Rectal smooth muscle tissue (tissue), 1 donor: ENCODE results near the gene ANAPC2.

Experiments
- H3K27ac ChIP-seq: one replicate; pipeline ENCODE4 v1.7.0; 2013; ENCODE audit warnings: low read depth, low read length, inconsistent platforms
- H3K27me3 ChIP-seq: one replicate; pipeline ENCODE4 v1.7.0; 2013; ENCODE audit warnings: low read length; ENCODE audit not compliant: control insufficient read depth, insufficient read depth
- H3K36me3 ChIP-seq: one replicate; pipeline ENCODE4 v1.7.0; 2013; ENCODE audit warnings: low read length; ENCODE audit not compliant: control insufficient read depth, insufficient read depth
- H3K4me1 ChIP-seq: one replicate; pipeline ENCODE4 v1.7.0; 2013; ENCODE audit warnings: low read length; ENCODE audit not compliant: control insufficient read depth, insufficient read depth
- H3K4me3 ChIP-seq: one replicate; pipeline ENCODE4 v1.7.0; 2013; ENCODE audit warnings: low read length
- H3K9ac ChIP-seq: one replicate; pipeline ENCODE4 v1.7.0; 2013; ENCODE audit warnings: low read length

Gene ANAPC2

DNA sequence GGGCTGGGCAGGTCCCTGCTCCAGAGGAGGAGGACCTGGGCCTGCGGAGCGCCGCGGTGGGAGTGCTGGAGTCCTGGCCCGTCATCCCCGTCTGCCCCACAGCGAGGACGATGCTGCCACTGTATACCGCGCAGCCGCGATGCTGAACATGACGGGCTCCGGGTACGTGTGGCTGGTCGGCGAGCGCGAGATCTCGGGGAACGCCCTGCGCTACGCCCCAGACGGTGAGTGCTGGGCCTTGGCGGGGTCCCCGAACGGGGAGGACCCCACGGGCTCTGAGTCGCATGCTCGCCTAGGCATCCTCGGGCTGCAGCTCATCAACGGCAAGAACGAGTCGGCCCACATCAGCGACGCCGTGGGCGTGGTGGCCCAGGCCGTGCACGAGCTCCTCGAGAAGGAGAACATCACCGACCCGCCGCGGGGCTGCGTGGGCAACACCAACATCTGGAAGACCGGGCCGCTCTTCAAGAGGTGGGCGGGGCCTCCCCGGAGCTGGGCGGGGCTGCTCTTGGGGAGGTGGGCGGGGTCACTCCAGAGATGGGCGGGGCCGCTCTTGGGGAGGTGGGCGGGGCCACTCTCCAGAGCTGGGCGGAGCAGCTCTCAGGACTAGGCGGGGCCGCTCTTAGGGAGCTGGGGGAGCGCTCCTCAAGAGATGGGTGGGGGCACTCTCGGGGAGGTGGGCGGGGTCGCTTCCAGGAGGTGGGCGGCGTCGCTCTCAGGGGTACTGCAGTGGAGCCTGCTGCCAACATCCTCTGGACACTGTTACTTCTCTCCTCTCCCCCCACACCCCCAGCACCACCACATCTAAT is 31.6 kb downstream of the ANAPC2 start:
- H3K27me3 ChIP-seq = peaks cover 32% of the 10 kb centered on the region
- no peak overlapping the region for H3K27ac ChIP-seq
- H3K36me3 ChIP-seq = no peaks in the 10 kb centered on the region
- H3K4me1 ChIP-seq = no peaks in the 10 kb centered on the region
- H3K9ac ChIP-seq = no peak overlapping the region
- H3K4me3 ChIP-seq = peak overlapping the region; percentile 34

DNA sequence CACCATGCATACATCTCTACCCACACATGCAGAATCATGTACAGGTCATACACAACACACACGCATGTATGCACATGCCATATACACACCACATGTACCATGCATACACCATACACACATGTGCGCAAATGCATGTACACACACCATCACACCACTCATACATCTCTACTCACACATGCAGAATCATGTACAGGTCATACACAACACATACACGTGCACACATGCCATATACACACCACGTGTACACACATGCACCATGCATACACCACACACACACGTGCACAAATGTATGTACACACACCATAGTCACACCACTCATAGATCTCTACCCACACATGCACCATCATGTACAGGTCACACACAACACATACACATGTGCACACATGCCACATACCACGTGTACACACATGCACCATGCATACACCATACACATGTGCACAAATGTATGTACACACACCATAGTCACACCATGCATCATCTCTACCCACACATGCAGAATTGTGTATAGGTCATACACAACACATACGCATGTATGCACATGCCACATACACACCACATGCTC is 35.4 kb downstream of the ANAPC2 start:
- Histone ChIP-seq H3K36me3 (no peaks in the 10 kb centered on the region), H3K27ac (no peak overlapping the region), H3K4me1 (no peaks in the 10 kb centered on the region), H3K4me3 (no peak overlapping the region), H3K27me3 (peaks cover 17% of the 10 kb centered on the region), H3K9ac (no peak overlapping the region)

DNA sequence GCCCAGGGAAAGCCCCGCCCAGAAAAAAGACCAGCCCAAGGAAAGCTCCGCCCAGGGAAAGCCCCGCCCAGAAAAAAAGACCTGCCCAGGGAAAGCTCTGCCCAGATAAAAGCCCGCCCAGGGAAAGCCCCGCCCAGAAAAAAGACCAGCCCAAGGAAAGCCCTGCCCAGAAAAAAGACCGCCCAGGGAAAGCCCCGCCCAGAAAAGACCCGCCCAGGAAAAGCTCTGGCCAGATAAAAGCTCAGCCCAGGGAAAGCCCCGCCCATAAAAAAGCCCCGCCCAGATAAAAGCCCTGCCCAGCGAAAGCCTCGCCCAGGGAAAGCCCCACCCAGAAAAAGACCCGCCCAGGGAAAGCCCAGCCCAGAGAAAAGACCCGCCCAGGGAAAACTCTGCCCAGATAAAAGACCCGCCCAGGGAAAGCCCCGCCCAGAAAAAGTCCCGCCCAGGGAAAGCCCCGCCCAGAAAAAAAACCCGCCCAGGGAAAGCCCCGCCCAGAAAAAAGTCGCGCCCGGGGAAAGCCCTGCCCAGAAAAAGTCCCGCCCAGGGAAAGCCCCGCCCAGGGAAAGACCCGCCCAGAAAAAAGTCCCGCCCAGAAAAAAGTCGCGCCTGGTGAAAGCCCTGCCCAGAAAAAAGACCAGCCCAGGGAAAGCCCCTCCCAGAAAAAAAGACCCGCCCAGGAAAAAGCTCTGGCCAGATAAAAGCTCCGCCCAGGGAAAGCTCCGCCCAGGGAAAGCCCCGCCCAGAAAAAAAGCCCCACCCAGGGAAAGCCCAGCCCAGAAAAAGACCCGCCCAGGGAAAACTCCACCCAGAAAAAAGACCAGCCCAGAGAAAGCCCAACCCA is 37.5 kb downstream of the ANAPC2 start:
- H3K27me3 ChIP-seq = peaks cover 11% of the 10 kb centered on the region
- no peaks in the 10 kb centered on the region for H3K4me1 ChIP-seq
- H3K4me3 ChIP-seq = no peak overlapping the region
- no peak overlapping the region for H3K9ac ChIP-seq
- H3K36me3 ChIP-seq = no peaks in the 10 kb centered on the region
- no peak overlapping the region for H3K27ac ChIP-seq

DNA sequence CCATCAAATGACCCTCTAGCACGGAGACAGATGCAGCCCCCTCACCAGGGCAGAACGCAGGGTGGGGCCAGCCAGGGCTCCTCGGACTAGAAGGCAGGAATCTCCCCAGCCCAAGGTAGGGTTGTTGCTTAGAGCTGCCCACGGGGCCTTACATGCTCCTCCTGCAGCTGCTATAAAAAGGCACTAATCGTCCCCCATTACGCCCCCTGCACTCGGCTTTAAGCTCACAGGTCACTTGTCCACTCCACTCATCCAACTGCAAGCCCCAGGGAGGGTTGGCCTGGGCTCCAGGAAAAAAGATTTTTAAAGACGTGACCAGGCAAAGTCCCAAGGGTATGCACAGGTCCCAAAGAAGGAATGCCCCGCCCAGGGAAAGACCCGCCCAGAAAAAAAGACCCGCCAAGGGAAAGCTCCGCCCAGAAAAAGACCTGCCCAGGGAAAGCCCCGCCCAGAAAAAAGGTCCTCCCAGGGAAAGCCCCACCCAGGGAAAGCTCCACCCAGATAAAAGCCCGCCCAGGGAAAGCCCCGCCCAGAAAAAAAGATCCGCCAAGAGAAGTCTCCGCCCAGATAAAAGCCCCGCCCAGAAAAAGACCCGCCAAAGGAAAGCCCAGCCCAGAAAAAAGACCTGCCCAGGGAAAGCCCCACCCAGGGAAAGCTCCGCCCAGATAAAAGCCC is 38.3 kb downstream of the ANAPC2 start:
- Histone ChIP-seq H3K27me3 (peaks cover 11% of the 10 kb centered on the region), H3K4me3 (no peak overlapping the region), H3K9ac (no peak overlapping the region), H3K36me3 (no peaks in the 10 kb centered on the region), H3K27ac (no peak overlapping the region), H3K4me1 (no peaks in the 10 kb centered on the region)

DNA sequence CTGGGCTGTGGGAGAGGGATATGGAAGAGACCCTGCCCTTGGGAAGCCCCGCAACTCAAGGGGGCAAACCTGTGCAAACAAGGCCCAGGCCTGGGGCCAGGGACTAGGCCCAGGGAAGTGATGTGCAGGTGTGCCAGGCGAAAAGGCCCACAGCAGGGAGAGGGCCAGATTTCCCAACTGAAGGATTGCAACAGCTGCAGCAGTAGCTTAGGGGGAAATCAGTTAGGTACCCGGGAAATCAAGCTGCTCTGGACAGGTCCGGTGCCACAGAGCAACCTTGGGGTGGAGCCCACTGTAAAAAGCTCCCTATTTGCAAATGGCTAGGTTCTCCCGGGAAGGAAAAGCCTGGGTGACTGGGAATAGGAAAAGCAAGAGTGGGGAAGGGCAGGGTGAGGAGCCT is 39.0 kb downstream of the ANAPC2 start:
- Histone ChIP-seq H3K9ac (no peak overlapping the region), H3K27me3 (peaks cover 11% of the 10 kb centered on the region), H3K4me3 (no peak overlapping the region), H3K36me3 (no peaks in the 10 kb centered on the region), H3K4me1 (no peaks in the 10 kb centered on the region), H3K27ac (no peak overlapping the region)

DNA sequence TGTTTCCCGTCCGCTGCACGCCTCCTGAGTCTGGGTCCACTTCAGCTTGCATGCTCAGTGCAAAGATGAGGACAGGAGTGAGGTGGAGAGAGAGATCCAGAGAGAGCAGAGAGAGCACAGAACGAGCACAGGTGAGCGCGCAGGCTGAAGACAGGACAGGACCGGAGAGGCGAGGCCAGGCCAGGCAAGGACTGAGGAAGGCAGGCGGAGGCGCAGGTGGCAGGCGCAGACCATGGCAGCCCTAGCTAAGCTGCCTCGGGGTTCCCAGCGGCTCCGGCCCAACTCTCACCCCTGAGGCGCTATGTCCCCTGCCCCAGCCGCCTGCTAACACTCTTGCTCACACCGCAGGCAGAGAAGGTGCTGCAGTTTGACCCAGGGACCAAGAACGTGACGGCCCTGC is 39.7 kb downstream of the ANAPC2 start:
- no peak overlapping the region for H3K27ac ChIP-seq
- H3K36me3 ChIP-seq = no peaks in the 10 kb centered on the region
- peaks cover 11% of the 10 kb centered on the region for H3K27me3 ChIP-seq
- no peak overlapping the region for H3K9ac ChIP-seq
- no peak overlapping the region for H3K4me3 ChIP-seq
- H3K4me1 ChIP-seq = no peaks in the 10 kb centered on the region

DNA sequence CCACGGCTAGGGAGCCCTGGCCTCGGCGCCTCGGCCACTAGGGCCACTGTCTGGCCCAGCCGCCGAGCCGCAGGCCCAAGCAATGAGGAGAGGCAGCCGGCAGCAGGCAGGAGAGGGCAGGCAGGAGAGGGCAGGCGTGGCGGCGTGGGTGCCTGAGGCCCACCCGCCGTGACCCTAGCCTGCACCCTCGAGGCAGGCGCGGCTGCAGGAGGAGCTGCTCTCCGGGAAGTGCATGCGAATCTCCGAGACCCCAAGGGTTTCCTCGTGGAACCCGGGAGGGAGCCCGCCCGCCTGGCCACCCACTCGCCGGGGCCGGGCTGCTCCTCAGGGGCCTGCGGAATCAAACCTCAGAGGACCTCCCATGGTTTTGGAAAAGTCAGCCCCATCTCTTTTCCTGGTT is 40.1 kb downstream of the ANAPC2 start:
- Histone ChIP-seq H3K9ac (no peak overlapping the region), H3K4me1 (no peaks in the 10 kb centered on the region), H3K27ac (no peak overlapping the region), H3K27me3 (peaks cover 11% of the 10 kb centered on the region), H3K36me3 (no peaks in the 10 kb centered on the region), H3K4me3 (no peak overlapping the region)

DNA sequence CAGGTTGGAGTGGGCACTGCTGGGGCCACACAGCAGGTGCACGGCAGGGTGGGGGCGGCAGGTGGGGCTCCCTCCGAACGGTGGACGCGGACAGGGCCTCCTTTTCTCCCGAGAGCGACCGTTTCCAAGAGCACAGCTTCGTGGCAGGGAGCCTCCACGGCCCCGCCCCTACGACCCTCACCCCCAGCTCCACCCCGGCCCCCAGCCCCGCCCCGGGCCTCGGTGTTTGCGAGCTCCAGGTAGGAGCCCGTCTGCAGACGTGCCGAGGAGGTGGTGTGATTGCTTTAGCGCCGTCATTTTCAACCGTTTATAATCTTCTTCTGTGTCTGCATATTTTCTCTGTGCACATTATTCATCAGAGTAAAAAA is 40.6 kb downstream of the ANAPC2 start:
- H3K27me3 ChIP-seq = peaks cover 13% of the 10 kb centered on the region
- no peak overlapping the region for H3K4me3 ChIP-seq
- H3K9ac ChIP-seq = no peak overlapping the region
- H3K36me3 ChIP-seq = no peaks in the 10 kb centered on the region
- no peak overlapping the region for H3K27ac ChIP-seq
- no peaks in the 10 kb centered on the region for H3K4me1 ChIP-seq

DNA sequence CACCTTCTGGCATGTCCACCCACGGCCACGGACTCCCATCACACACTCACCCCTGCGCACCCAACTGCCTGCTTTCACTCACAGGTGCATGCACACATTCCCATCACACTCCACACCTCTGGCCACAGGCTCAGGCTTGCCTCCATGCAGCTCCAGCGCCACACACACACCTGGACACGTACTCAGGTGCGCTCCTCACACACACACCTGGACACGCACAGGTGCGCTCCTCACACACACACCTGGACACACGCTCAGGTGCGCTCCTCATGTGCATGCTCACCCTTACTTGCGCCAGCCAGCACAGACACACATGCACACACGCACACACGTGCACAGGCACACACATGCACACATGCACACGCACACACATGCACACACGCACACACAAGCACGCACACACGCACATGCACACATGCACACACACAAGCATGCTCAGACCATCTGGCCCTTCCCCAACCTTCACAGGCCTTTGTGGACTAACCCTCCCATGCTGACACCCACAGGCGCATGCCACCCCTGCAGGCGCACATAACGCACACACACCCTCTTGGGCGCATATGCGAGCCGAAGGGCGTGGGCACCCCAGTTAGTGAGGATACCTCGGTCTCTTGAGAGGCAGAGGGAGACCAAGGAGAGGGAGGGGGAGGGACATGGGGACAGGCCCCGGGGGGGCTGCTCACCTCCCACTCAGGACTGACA is 41.1 kb downstream of the ANAPC2 start:
- Histone ChIP-seq H3K4me3 (no peak overlapping the region), H3K9ac (no peak overlapping the region), H3K36me3 (no peaks in the 10 kb centered on the region), H3K27ac (no peak overlapping the region), H3K4me1 (no peaks in the 10 kb centered on the region), H3K27me3 (peaks cover 16% of the 10 kb centered on the region)

DNA sequence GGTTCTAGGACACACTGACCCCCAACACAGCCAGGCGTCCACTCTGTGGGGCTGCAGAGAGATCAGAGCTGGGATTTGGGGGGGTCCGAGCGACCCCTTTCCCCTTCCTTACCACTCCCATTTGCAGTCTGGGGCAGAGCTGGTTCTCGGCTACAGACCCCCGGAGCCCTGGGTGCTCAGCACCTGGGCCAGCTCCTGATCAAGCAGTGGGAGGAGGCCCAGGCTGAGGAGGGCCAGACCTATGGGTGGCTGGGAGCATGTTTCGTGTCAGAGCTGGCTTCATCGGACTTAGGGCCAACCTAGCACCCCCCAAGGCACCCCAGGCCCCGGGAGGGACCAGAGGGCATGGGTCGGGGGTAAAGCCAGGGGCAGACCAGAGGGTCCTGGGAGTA is 41.8 kb downstream of the ANAPC2 start:
- H3K9ac ChIP-seq = no peak overlapping the region
- no peak overlapping the region for H3K4me3 ChIP-seq
- no peaks in the 10 kb centered on the region for H3K36me3 ChIP-seq
- H3K27ac ChIP-seq = no peak overlapping the region
- peaks cover 24% of the 10 kb centered on the region for H3K27me3 ChIP-seq
- no peaks in the 10 kb centered on the region for H3K4me1 ChIP-seq

DNA sequence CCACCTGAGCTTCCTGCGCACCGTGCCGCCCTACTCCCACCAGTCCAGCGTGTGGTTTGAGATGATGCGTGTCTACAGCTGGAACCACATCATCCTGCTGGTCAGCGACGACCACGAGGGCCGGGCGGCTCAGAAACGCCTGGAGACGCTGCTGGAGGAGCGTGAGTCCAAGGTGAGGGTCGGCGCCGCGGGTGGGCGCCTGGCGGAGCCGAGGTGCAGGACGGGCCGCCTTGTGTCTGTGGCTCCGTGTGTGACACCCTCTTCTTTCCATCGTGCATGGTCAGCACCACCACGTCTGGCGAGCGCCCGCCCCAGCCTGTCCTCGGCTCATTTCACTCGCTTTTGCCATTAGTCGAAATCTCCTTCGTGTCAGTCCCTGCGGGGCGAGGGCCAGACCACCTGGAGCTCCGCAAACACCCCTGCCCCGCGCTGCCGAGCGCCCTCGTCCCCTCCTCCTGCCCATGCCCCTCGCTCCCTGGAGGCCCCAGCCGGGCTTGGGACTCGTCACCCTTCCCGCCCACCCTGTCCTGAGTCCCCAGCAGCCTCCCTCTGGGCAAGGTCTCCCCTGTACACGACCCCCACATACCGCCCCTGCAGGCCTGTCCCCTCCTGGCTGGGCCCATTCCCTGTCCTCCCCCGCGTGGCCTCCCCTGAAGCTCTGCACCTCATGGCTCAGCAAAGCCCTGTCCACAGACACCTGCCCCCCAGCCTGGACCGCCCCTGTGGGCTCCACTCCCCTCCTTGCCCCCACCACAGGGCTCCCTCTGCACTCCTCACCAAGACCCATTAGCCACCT is 42.4 kb downstream of the ANAPC2 start:
- Histone ChIP-seq H3K4me1 (no peaks in the 10 kb centered on the region), H3K27me3 (peaks cover 25% of the 10 kb centered on the region), H3K9ac (no peak overlapping the region), H3K4me3 (no peak overlapping the region), H3K36me3 (no peaks in the 10 kb centered on the region), H3K27ac (no peak overlapping the region)
